HG02884 (cell line): ENCODE results near the gene ROBO2.

Experiments
- ATAC-seq: cut with Tn5 transposase; IDR thresholded peaks from one replicate; pipeline ENCODE4 v1.9.1; 2021; ENCODE audit warnings: mild to moderate bottlenecking, moderate library complexity; ENCODE audit not compliant: unreplicated experiment

The ROBO2 gene

DNA sequence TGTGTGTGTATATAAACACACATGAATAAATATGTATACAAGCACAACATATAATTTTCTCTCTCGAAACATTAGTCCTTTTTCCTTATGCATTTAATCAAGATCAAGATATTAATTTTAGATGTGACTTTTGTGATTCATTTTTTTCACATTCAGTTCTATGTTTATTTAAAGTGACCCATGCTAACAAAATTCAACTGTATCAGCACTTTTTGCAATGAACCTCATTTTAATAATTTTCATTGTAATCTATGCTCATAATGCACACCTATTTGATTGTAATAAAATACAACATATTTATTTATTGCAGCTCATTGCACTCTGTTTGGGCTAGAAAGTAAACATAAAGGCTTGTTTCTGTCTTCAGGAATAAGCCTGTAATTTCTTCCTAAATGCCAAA lies 586.3 kb downstream of the ROBO2 start:
- no peak for ATAC-seq

DNA sequence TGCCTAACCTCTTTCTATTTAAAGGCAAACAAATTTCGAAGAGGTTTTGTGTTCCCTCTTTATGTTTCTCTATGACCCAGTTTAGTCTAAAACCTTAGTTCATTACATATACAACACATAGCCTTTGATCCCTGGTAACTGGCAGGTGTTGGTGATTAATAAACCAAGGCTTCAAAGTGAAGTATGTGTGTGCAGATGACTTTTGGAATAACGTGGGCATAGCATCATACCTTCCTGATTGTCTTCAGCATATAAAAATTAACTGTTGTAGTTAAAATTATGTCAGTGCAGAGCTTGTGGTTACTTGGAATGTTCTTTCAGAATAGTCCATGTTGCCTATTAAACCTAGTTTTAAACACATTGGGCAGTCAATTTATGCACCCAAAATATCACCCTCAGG lies 608.3 kb downstream of the ROBO2 start:
- no peak for ATAC-seq

DNA sequence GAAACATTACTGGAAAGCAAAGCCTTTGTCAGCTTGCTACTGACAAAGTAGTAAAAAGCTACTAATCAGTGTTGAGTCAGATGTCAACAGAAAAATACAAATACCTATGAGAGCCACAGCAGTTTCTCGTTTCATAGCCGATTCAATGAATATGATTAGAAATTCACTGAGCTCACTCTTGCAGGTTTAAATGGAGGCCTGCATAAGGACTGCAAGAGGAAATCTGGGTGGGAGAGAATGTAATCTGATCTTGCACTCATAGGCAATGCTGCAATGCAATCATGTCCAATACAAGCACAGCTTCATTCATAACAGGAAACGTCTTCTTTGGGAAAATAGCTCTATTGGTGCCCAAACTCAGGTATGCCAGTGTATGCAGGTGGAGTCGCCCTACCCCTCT lies 608.8 kb downstream of the ROBO2 start:
- no peak for ATAC-seq

DNA sequence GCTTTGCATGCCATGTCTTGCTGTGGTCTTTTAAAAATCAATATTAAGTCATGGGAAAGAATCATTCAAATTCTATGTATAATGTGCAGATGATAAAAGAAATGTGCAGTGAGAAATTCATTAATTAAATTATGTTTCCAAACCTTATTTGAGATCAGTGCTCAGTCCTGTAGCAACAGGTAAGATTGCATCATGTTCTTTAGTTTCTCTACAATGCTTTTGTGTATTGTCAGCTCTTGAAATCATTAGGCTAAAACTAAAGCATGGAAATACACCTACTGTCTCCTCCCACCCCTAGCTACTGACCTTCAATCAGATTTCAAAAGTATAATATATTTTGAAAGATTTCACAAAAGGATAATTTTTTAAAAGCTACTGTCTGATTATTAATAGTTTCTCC lies 612.7 kb downstream of the ROBO2 start:
- no peak for ATAC-seq

DNA sequence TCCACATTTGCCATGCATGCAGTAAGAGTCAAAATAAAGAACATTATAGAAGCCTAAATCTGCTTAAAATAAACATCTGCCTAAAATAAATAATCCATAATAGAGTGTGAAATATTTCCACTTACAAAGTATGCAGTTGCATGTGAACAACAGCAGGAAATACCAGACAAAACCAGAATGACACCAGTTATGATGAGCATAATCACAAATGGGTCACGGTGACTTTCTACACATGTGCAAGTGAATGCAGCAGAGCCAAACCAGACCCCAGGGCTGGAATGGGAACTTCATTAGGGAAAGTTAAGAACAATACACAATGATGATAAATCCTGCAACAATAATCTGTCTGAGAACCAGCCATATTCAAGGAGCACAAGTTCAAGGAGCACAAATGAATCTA lies 615.5 kb downstream of the ROBO2 start:
- ATAC-seq: no peak

DNA sequence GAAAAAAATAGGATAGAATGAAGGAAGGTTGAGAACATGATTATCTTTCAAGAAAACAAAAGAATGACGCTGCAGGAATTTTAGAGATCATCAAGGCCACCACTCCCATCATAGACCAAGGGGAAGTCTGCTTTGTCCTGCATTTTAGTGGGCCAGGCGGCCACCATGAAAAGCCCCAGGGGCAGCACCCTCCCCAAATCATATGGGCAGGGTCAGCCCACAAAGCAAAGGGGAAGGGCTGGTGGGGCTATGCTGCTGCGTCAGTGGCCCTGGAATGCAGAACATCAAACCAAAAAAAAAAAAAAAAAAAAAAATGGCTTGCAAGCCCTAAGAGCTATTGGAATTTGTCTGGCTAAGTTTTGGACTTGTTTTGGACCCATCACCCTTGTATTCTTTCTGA lies 620.8 kb downstream of the ROBO2 start:
- ATAC-seq: no peak

DNA sequence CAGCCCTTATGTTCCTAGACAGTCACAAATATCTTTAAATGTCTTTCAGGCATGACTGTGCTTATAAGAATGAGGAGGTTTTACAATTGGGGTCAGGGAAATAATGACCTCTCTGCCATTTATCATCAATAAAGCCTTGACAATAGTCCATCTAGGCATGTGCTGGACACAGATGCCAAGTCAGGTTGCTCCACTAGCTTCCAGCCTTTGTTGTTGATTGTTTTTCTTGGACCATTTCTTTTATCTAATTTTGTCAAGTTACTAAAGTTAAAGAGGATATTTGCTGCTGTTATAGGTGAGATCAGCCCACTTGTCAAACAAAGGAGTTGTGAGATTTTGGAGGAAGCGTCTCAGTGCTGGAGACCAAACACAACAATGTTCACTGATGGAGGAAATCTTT lies 628.0 kb downstream of the ROBO2 start:
- ATAC-seq: no peak

DNA sequence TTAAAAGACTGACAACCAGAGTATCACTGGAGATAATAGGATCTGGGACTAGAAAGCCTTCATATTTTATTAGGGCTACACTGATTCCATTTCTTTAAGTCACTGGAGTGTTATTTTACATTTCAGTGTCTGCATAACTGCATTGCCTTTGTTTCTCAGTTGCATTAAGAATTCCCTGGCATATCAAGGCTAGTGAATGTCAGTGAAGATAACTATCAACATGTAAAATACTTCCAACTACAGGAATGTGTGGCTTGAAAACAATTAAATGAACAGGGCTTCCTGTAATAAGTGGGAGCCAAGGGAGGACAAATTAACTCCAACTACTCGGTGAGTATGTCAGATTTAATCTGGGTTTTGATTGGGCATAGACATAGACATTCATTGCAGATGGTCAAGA lies 628.5 kb downstream of the ROBO2 start:
- ATAC-seq: no peak

DNA sequence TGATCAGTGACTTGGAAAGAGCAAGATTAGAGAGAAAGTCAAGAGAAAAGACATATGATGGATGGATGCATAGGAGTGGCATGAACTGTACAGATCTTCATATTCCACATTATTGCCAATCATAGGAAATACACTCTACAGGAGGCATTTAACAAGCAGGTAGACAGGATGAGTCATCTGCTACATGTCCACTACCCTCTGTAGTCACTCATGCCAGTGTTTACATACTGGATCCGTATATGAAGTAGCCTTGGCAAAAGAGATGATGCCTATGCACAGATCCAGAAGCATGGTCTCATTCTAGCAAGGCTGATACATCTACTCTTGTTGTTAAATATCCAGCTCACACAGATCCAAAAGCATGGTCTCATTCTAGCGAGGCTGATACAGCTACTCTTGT lies 632.1 kb downstream of the ROBO2 start:
- ATAC-seq: no peak

DNA sequence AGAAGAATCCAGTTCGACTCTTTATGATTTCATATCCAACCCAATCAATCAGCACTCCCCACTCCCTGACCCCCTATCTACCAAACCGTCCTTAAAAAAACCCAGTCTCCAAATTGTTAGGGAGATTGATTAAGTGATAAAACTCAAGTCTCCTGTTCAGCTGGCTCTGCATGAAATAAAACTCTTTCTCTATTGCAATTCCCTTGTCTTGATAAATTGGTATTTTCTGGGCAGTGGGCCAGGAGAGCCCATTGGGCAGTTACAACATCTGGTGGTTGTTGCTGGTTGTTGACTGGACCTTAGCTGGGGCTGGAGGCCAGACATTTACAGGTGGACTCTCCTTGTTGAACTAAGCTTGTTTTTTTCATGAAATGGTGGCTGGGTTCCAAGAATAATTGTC lies 642.3 kb downstream of the ROBO2 start:
- ATAC-seq: no peak

DNA sequence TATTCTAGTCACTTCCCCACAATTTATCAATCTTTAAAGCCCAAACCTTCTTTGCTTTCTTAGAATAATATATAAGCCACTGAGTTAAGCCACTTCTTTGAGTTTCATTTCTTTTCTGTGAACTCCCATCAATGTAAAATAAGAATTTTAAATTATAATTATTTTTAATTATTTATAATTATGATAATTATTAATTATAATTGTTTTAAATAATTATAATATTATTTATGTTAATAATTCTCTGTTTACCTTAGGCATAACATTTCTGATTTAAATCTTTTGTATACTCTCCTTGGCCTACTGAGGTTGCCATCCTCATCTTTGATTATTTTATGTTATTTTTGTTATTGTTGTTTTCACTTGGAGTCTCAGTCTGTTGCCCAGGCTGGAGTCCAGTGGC lies 644.2 kb downstream of the ROBO2 start:
- ATAC-seq: no peak

DNA sequence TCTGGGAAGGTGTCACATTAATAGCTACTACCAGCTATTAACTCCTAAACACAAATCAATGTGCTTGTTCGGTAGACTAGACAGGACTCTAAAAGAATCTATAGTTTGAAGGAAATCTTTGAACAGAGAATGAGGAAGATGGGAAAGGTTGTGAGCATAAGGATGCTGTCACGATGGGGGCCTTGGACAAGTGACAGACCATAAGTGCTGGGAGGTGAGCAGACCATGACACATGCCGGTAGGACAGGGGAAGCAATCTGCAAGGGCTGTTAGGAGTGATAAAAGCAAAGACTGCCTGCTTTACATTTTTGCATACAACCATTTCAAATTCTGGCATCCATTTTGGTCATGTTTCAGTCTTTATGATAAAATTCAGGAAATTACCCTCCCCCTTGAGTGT lies 645.8 kb downstream of the ROBO2 start:
- ATAC-seq: no peak

DNA sequence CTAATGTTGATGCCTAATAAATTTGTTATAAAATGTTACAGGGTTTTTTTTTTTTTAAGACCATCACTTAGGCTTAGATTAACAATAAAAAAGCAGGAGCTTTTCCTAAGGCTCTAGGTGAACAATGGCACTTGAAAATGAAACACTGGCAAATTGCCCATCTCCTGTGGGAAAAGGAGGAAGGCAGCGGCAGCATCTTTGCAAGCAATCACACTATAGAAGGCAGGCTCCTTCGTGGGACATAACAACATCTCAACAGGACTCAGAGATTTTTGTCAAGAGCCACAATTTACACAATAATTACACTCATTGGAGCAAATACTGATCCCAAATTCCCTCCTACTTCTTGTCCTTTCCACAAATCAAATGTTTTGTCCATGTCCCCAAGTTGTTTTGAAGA lies 646.7 kb downstream of the ROBO2 start:
- no peak for ATAC-seq

DNA sequence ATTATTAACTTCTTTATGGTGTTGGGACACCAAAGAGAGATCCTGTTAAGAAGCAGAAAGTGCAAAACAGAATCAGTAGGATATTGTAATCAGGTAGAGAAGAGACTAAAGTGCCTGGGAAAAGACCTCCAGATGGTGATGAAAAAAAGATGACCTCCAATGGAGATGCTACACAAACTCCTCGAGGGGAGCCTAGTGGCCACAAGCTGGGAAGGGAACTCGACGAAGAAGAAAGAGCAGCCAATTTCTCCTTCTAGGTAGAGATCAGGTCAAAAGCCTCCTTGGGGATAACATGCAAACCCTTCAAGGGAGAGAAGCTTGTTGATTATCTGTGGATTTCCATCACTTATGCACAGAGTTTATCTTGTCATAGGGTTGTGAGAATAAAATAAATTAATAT lies 647.6 kb downstream of the ROBO2 start:
- no peak for ATAC-seq

DNA sequence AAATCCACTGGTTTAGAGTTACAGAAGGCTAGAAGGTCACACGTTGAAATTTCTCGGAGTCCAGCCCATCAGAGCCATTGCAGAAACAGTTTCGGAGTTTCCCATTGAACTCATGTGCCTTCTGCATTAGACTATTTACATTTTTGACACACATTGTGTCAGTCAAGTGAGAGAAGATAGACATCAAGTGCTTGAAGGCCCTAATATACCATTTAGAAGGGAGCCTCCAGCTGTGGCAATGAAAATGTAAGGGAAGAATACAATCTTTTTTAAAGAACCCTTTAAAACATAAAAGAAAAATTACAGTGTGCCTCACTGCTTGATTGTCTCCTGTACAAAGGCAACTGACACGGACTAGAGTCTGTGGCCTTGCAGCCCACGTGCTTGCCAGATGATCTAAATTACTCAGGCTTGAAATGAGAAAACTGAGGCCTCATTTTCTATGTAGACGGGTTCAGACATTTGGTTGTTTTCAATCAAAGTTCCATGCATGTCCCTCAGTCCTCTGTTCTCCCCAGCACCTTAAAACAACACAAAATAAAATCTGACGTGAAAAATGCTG lies 650.5 kb downstream of the ROBO2 start:
- ATAC-seq: no peak

DNA sequence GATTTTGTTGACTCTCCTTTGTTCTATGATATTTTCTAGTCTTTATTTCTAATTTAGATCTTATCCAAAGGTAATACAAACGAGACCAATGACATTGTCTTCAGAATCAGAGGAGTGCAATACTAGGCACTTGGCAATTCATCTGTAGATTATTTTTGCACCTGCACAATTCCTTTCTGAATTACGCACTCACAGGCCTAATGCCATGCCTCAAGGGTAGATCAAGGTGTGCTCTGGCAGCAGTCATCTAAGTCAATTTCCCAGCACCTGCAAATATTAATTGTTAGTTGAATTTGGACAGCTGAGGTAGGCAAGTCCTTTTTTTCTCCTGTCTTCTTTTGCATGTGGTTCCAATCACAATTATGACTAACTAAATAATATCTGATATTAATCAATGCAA lies 653.2 kb downstream of the ROBO2 start:
- no peak for ATAC-seq

DNA sequence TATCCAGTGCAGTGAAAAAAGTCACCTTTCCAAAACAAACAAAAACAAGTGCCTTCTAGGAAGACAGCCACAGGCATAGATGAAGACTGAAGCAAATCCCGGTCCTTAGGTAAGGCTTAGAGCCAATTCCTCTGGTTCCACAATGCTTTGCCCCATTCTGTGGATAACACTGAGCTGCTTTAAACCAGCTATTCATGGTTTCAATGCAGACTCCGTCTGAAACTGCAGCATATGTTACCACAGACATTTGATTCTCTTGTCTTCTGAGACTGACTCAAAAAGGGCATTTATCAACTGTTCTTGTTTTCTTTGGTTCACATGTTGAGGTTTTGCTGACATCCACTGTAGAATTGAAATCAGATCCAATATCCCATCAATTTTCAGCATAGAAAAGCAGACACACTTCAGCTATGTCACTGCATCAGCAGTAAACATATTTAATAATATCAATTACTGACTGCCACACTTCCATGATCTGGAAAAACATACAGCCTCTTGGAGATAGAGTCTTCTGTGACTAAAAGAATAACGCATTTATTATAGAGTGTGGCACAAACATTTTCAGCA lies 659.3 kb downstream of the ROBO2 start:
- no peak for ATAC-seq
